Skin epidermis (tissue), 12 donors: Measurements from ENCODE around the gene PPM1F.
"Not testable (repeated sequence)": the region's sequence is repeated elsewhere in the genome, so short reads cannot be mapped to it uniquely, and the experiment has no call there.

Source experiments
- H3K27ac ChIP-seq, 21 experiments: fragments of 200-600 bp; sonication (generic) in 11 of 21; one replicate each; pipeline ENCODE4 v1.5.0; 2020; ENCODE audit warnings: mild to moderate bottlenecking in 3 of 21, inconsistent platforms in 2 of 21, moderate library complexity in 2 of 21
- H3K4me3 ChIP-seq, 7 experiments: fragments of 200-600 bp; sonication (generic) in 2 of 7; one replicate each; pipeline ENCODE4 v1.5.0; 2020; ENCODE audit warnings: inconsistent platforms in 2 of 7, mild to moderate bottlenecking in 2 of 7, moderate library complexity in 1 of 7

The PPM1F gene

DNA sequence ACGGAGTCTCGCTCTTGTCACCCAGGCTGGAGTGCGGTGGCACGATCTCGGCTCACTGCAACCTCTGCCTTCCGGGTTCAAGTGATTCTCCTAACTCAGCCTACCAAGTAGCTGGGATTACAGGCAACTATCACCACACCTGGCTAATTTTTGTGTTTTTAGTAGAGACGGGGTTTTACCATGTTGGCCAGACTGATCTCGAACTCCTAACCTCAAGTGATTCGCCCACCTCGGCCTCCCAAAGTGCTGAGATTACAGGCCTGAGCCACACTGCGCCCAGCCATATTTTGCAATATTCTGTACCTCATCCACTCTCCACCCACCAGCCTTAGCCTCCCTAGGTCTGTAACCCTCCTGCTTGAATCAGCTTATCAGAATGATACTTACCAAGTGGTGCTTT is 47.4 kb downstream of the PPM1F start:
- not testable (repeated sequence) for H3K27ac ChIP-seq, H3K4me3 ChIP-seq

DNA sequence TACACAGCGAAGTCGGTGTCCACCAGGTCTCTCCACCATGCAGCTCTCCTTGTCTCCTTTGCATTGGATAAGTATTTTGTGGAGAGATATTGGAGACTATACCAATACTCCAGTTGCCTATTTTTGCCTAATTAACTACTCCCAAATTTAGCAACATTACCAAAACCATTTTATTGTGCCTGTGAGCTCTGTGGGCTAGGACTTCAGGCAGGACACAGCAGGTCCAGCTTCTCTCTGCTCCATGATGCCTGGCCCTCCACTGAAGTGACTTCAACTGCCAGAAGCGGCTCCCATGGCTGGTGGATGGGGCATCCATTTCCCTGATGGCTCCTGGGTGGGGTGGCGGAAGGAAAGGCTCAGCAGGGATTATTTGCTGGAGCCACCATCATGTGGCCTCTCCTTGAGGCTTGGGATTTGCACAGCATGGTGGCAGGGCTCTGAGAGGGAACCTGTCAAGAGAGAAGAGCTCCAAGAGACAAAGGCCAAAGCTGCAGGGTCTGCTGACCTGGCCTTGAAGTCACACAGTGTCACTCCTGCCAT is 48.3 kb downstream of the PPM1F start:
- no peak overlapping the region for H3K4me3 ChIP-seq
- H3K27ac ChIP-seq: no peak overlapping the region

DNA sequence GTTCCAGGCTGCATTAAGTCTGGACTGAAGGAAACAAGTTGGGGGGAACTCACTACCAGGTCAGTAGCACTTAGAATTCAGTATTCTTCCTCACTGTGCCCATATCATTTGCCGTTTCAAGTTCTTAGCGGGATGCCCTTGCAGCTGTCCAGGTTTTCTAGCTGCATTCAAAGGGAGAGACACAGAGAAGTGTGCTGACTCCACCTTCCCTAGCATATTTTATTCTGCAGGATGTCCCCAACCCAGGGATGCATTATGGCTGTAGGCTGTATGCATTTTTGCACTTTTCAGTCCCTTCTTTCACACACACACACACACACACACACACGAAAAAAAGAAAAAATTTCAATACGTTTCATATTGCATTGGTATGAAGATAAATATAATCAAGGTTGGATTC is 49.4 kb downstream of the PPM1F start:
- Histone ChIP-seq H3K4me3 (no peak overlapping the region), H3K27ac (no peak overlapping the region)

DNA sequence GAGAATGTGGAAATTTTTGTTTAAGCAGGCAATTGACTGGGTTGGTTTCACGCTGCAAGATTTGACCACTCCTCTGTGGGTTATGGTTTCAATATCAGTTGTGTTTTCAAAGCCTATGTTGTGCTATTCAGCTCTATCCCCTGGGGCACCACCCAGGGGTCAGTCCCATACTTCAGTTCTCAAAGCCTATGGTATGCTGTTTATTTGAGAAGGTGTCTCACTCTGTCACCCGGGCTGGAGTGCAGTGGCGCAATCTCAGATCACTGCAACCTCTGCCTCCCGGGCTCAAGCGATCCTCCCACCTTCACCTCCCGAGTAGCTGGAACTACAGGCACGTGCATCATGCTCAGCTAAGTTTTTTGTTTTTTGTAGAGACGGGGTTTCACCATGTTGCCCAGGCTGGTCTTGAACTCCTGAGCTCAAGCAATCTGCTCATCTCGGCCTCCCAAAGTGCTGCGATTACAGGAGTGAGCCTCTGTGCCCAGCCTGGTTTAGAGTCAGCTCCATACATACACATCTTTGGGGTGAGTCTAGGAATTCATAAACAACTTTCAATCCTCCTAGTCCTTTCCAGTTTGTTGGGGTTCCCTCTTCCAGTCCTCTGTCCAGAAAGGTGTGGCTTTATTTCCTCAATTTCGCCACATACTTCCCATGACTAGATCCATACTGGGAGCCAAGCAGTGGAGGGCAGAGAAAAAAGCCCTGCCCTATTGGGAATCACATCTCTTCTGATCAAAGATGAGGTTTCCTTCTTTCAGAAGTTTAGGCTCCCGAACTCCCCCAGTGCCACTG is 50.2 kb downstream of the PPM1F start:
- Histone ChIP-seq H3K4me3 (no peak overlapping the region), H3K27ac (no peak overlapping the region)

DNA sequence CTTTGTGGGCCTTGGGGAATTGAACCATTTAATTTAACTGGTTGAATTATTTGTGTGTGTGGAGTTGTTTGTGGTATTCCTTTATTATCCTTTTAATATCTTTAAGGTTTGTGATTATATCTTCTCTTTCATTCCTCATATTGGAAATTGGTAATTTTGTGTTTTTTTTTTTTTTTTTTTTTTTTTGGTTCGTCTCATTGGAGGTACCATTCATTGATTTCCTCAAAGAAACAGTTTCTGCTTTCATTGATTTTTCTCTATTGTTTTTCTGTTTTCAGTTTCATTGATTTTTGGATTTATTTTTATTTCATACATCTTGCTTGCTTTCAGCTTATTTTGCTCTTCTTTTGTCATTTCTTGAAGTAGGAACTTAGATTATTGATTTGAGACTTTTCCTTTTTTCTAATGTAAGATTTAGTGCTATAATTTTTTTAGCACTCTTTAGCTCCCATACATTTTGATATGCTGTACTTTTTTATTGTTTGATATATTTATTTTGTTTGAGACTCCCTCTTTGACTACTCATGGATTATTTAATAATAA is 54.2 kb downstream of the PPM1F start:
- no peak overlapping the region for H3K27ac ChIP-seq
- H3K4me3 ChIP-seq: no peak overlapping the region

DNA sequence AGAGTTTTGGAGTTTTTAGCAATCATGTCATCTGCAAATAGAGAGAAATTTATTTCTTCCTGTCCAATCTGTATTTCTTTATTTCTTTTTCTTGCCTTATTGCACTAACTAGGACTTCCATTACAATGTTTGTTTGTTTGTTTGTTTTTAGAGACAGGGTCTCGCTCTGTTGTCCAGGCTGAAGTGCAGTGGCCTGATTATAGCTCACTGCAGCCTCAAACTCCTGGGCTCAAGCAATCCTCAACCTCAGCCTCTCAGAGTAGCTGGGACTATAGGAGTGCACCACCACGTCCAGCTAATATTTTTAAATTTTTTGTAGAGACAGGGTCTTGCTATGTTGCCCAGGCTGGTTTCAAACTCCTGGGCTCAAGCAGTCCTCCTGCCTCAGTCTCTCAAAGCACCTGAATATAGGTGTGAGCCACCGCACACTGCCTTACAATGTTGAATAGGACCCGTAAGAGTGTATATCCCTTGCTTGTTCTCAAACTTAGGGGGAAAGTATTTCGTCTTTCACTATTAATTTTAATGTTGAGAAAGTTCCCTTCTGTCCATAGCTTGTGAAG is 55.6 kb downstream of the PPM1F start:
- H3K27ac ChIP-seq: no peak overlapping the region
- H3K4me3 ChIP-seq: no peak overlapping the region

DNA sequence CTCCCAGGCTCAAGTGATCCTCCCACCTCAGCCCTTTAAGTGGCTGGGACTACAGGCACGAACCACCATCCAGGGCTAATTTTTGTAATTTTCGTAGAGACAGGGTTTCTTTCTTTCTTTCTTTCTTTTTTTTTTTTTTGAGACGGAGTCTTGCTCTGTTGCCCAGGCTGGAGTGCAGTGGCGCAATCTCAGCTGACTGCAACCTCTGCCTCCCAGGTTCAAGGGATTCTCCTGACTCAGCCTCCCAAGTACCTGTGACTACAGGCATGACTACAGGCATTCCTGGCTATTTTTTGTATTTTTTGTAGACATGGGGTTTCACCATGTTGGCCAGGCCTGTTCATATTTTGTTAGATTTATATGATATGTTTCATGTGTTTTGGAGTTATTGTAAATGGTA is 56.4 kb downstream of the PPM1F start:
- not testable (repeated sequence) for H3K4me3 ChIP-seq, H3K27ac ChIP-seq

DNA sequence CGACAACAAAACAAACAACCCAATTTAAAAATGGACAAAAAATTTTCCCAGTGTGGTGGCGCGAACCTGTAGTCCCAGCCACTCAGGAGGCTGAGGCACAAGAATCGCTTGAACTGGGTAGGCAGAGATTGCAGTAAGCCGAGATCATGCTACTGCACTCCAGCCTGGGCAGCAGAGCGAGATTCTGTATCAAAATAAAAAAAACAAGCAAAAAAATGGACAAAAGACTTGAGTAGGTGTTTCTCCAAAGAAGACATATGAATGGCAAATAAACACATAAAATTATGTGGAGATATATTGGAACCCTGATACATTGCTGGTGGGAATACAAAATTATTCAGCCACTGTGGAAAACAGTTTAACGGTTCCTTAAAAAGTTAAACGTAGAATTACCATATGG is 57.8 kb downstream of the PPM1F start:
- no peak overlapping the region for H3K27ac ChIP-seq

DNA sequence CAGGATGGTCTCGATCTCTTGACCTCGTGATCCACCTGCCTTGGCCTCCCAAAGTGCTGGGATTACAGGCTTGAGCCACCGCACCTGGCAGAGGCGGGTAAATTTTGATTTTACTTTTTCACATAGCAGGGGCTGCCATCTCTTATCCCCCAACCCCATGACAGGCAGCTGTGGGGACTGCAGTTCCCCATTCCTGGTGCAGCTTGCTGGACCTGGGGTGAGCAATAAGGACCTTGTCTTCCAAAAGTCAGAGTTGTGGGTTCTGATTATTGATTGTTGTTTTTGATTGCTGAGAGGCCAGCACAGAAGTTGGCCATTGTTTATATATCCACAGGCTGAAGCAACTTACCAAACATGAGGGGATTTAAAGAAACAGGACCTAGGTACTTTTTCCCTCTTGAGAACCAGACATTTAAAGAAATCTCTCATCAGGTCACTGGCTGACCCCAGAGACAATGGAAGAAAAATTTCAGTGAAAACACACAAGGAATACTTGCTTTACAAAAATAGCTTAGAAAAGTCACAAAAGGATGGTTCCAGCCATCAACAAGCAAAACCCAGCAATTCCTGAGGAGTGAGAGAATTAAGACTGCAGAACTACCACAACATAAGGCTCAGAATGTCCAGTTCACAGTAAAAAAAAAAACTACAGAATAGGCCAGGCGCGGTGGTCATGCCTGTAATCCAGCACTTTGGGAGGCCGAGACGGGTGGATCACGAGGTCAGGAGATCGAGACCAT is 63.2 kb downstream of the PPM1F start:
- H3K4me3 ChIP-seq: no peak overlapping the region
- H3K27ac ChIP-seq: no peak overlapping the region

More for the DNA sequence above, 57.8 kb downstream of the PPM1F start:
- no peak overlapping the region for H3K4me3 ChIP-seq

DNA sequence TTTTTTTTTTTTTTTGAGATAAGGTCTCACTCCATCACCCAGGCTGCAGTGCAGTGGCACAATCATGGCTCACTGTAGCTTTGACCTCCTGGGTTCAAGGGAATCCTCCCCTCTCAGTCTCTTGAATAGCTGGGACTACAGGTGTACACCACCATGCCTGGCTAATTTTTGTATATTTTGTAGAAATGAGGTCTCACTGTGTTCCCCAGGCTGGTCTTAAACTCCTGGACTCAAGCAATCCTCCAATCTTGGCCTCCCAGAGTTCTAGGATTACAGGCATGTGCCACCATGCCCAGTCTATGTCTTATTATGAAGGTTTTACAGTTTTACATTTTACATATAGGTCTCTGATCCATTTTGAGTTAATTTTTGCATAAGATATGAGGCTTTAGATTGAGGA is 64.8 kb downstream of the PPM1F start:
- no peak overlapping the region for H3K27ac ChIP-seq
- H3K4me3 ChIP-seq: no peak overlapping the region

DNA sequence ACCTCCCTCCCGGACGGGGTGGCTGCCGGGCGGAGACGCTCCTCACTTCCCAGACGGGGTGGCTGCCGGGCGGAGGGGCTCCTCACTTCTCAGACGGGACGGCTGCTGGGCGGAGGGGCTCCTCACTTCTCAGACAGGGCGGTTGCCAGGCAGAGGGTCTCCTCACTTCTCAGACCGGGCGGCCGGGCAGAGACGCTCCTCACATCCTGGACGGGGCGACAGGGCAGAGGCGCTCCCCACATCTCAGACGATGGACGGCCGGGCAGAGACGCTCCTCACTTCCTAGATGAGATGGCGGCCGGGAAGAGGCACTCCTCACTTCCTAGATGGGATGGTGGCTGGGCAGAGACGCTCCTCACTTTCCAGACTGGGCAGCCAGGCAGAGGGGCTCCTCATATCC is 68.7 kb downstream of the PPM1F start:
- not testable (repeated sequence) for H3K4me3 ChIP-seq, H3K27ac ChIP-seq

DNA sequence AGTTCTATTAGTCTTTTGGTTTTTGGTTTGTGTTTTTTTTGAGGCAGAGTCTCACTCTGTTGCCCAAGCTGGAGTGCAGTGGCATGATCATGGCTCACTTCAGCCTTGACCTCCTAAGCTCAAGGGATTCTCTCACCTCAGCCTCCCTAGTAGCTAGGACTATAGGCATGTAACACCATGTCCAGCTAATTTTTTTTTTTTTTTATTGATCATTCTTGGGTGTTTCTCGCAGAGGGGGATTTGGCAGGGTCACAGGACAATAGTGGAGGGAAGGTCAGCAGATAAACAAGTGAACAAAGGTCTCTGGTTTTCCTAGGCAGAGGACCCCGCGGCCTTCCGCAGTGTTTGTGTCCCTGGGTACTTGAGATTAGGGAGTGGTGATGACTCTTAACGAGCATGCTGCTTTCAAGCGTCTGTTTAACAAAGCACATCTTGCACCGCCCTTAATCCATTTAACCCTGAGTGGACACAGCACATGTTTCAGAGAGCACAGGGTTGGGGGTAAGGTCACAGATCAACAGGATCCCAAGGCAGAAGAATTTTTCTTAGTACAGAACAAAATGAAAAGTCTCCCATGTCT is 69.8 kb downstream of the PPM1F start:
- H3K4me3 ChIP-seq, H3K27ac ChIP-seq: not testable (repeated sequence)

DNA sequence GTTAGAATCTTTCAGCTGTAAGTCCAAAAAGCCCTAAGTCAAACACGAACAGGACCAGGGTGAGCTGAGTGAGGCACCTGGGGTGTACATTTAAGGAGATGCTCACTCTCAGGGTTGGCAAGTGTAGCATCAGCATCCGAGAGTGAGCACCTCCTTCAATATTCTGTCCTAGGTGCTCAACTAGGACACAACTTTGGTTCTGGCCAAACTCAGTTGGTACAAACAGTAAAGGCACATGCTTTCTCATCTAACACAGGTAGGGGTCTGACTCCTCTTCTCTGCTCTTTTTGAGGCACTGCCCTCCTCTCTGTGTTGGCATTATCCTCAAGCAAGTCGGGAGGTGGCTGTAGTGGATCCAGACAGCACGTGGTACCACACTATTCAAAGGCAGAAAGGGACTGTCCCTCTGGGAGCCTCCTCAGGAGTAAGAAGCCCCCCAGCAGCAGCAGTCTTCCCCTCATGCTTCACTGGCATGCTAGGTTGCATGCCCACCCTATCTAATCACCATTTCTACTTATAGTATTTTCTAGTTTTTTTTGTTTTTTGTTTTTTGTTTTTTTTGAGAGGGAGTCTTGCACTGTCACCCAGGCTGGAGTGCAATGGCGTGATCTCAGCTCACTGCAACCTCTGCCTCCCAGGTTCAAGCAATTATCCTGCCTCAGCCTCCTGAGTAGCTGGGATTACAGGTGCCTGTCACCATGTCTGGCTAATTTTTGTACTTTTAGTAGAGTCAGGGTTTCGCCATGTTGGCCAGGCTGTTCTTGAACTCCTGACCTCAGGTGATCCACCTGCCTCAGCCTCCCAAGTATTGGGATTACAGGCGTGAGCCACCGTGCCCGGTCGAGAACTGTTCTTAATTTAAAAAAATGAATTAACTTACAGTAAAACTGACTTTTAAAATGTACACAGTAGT is 70.6 kb downstream of the PPM1F start:
- no peak overlapping the region for H3K27ac ChIP-seq

DNA sequence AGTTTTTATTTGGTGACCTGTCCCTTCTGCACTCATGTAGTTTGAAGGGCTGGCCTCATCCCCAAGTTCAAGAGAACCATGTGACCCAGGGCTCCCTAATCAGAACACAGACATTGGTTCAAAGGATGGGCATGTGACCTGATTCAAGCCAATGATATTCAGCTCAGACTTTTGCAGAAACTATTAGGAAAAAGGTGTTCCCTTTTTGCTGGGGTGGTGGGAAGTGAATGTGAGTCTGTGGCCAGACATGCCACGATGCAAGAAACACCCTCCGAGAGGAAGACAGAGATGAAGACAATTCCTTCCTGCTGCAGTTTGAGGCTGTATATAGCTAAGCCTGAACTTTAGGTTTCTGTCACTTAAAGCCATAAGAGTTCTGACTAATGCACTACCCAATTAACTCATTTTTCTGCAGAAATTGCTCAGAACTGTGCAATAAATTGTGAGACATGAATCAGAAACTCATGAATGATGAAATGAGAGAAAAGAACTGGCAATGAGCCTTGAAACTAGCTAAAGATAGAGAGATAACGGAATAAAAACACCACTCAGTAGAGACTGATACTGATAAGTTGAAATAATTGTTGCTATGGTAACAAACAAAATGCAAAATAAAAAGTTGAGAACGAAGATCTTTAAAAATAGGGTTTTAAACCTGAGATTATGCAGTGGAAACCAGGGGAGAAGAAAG is 76.0 kb downstream of the PPM1F start:
- Histone ChIP-seq H3K4me3 (no peak overlapping the region), H3K27ac (peak overlapping the region in 1 of 21 experiments; percentile 9)

More for the DNA sequence above, 70.6 kb downstream of the PPM1F start:
- no peak overlapping the region for H3K4me3 ChIP-seq

DNA sequence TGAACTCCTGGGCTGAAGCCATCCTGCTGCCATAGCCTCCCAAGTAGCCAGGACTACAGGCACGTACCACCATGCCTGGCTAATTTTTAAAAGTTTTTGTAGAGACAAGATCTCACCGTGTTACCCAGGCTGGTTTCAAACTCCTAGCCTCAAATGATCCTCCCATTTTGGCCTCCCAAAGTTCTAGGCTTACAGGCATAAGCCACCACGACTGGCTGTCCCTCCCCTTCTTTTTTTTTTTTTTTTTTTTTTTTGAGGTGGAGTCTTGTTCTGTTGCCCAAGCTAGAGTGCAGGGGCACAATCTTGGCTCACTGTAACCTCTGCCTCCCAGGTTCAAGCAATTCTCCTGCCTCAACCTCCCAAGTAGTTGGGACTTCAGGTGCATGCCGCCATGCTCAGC is 77.7 kb downstream of the PPM1F start:
- H3K4me3 ChIP-seq, H3K27ac ChIP-seq: not testable (repeated sequence)

DNA sequence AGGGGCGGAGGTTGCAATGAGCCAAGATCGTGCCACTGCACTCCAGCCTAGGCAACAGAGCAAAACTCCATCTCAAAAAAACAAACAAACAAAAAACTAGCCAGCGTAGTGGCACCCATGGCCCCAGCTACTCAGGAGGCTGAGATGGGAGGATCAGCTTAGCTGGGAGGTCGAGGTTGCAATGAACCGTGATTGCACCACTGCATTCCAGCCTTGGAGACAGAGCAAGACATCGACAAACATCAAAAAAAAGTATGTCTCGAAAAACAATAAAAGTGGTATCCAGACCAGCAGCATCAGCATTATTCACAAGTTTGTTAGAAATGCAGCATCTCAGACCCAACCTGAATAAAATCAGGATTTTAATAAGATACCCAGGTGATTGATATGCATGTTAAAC is 79.0 kb downstream of the PPM1F start:
- Histone ChIP-seq H3K27ac (no peak overlapping the region), H3K4me3 (no peak overlapping the region)

DNA sequence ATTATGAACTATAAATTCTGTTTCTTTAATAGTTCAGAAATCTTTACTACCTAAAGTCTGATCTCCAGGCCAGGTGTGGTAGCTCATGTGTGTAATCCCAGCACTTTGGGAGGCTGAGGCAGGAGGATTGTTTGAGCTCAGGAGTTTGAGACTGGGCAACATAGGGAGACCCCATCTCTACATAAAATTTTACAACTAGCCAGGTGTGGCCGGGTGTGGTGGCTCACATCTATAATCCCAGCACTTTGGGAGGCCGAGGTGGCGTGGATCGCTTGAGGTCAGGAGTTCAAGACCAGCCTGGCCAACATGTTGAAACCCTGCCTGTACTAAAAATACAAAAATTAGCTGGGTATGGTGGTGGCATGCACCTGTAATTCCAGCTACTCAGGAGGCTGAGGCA is 79.9 kb downstream of the PPM1F start:
- not testable (repeated sequence) for H3K4me3 ChIP-seq, H3K27ac ChIP-seq
